HEK293 (cell line): ENCODE results near the gene CASP10.

Experiments used
- CTCF ChIA-PET: fragments of 350-600 bp; formaldehyde crosslinking; extraction: SDS; loops from one replicate; lab custom pipeline; 2021; ENCODE audit warnings: antibody characterized with exemption; lab: Yijun Ruan, JAX
- POLR2A ChIA-PET: fragments of 300-600 bp; formaldehyde crosslinking; extraction: SDS; loops from one replicate; lab custom pipeline; 2020; ENCODE audit warnings: antibody characterized with exemption, inconsistent platforms; lab: Yijun Ruan, JAX
- H3K27ac ChIP-seq: fragments of 200-500 bp; sonication (Bioruptor generic); 2 replicates; pipeline ENCODE4 v1.5.1; 2014; ENCODE audit warnings: low read depth, low read length, control low read depth, inconsistent platforms; ENCODE audit errors: extremely low read depth
- H3K36me3 ChIP-seq, 2 experiments: fragments of 200-500 bp in 1 of 2; sonication (Bioruptor generic) in 1 of 2; 1 replicate in 1 of 2; 2 replicates in 1 of 2; pipeline ENCODE4 v1.5.1; 2014 to 2017; ENCODE audit warnings: inconsistent platforms in 2 of 2, low read length in 2 of 2; ENCODE audit not compliant: control insufficient read depth in 2 of 2, insufficient read depth in 1 of 2
- H3K4me1 ChIP-seq: fragments of 200-500 bp; sonication (Bioruptor generic); 2 replicates; pipeline ENCODE4 v1.5.1; 2014; ENCODE audit warnings: mild to moderate bottlenecking, low read length, inconsistent platforms; ENCODE audit not compliant: control insufficient read depth, insufficient read depth
- H3K4me3 ChIP-seq: 2 replicates; pipeline ENCODE4 v1.5.1; 2011; ENCODE audit warnings: low read depth, mild to moderate bottlenecking, control low read depth, low read length, moderate library complexity
- H3K9me3 ChIP-seq: fragments of 200-500 bp; sonication (Bioruptor generic); 2 replicates; pipeline ENCODE4 v1.5.1; 2014; ENCODE audit warnings: low read depth, low read length, inconsistent platforms; ENCODE audit not compliant: control insufficient read depth, insufficient read depth
- ATF2 ChIP-seq: fragments of 450-650 bp; formaldehyde crosslinking; IDR thresholded peaks from 2 replicates; pipeline ENCODE4 v1.5.1; 2016; ENCODE audit warnings: missing biosample characterization, missing genetic modification characterization, low read depth
- MZF1 ChIP-seq: fragments of 450-650 bp; formaldehyde crosslinking; IDR thresholded peaks from 2 replicates; pipeline ENCODE4 v1.5.1; 2017; ENCODE audit warnings: missing biosample characterization, missing genetic modification characterization, borderline replicate concordance
- RBAK ChIP-seq: fragments of 450-650 bp; formaldehyde crosslinking; IDR thresholded peaks from 2 replicates; pipeline ENCODE4 v1.5.1; 2016; ENCODE audit warnings: missing biosample characterization, missing genetic modification characterization
- YY1 ChIP-seq: fragments of 450-650 bp; formaldehyde crosslinking; IDR thresholded peaks from 2 replicates; pipeline ENCODE4 v1.5.1; 2018; ENCODE audit warnings: missing biosample characterization, missing genetic modification characterization
- ZNF155 ChIP-seq: fragments of 450-650 bp; formaldehyde crosslinking; IDR thresholded peaks from 2 replicates; pipeline ENCODE4 v1.5.1; 2016; ENCODE audit warnings: missing biosample characterization, missing genetic modification characterization
- ZNF350 ChIP-seq: fragments of 450-650 bp; formaldehyde crosslinking; IDR thresholded peaks from 2 replicates; pipeline ENCODE4 v1.5.0; 2017; ENCODE audit warnings: missing biosample characterization, mild to moderate bottlenecking, missing genetic modification characterization
- ZNF391 ChIP-seq: fragments of 450-650 bp; formaldehyde crosslinking; IDR thresholded peaks from 2 replicates; pipeline ENCODE4 v1.5.1; 2016; ENCODE audit warnings: low read depth, missing biosample characterization, missing genetic modification characterization, borderline replicate concordance
- ZNF404 ChIP-seq: fragments of 450-650 bp; formaldehyde crosslinking; IDR thresholded peaks from 2 replicates; pipeline ENCODE4 v1.5.1; 2017; ENCODE audit warnings: missing biosample characterization, missing genetic modification characterization
- ZNF510 ChIP-seq: fragments of 450-650 bp; formaldehyde crosslinking; IDR thresholded peaks from 2 replicates; pipeline ENCODE4 v1.5.1; 2018; ENCODE audit warnings: mild to moderate bottlenecking, missing genetic modification characterization, missing biosample characterization; ENCODE audit not compliant: insufficient replicate concordance
- ZNF544 ChIP-seq: fragments of 450-650 bp; formaldehyde crosslinking; IDR thresholded peaks from 2 replicates; pipeline ENCODE4 v1.5.0; 2017; ENCODE audit warnings: missing biosample characterization, missing genetic modification characterization
- ZNF629 ChIP-seq: fragments of 450-650 bp; formaldehyde crosslinking; IDR thresholded peaks from 2 replicates; pipeline ENCODE4 v1.5.1; 2017; ENCODE audit warnings: missing biosample characterization, missing genetic modification characterization
- ZNF664 ChIP-seq: fragments of 450-650 bp; formaldehyde crosslinking; IDR thresholded peaks from 2 replicates; pipeline ENCODE4 v1.5.1; 2016; ENCODE audit warnings: missing biosample characterization, missing genetic modification characterization
- ZNF707 ChIP-seq: fragments of 450-650 bp; formaldehyde crosslinking; IDR thresholded peaks from 2 replicates; pipeline ENCODE4 v1.5.1; 2016; ENCODE audit warnings: missing biosample characterization, missing genetic modification characterization
- ZNF776 ChIP-seq: fragments of 450-650 bp; formaldehyde crosslinking; IDR thresholded peaks from 2 replicates; pipeline ENCODE4 v1.5.0; 2017; ENCODE audit warnings: missing biosample characterization, missing genetic modification characterization, borderline replicate concordance
- ZXDB ChIP-seq: fragments of 450-650 bp; formaldehyde crosslinking; IDR thresholded peaks from 2 replicates; pipeline ENCODE4 v1.5.1; 2016; ENCODE audit warnings: missing biosample characterization, missing genetic modification characterization
- TF ChIP-seq, protein P1 (sequence below): fragments of 450-650 bp; formaldehyde crosslinking; IDR thresholded peaks from 2 replicates; pipeline ENCODE4 v1.5.1; 2017; ENCODE audit warnings: missing biosample characterization, missing genetic modification characterization
- TF ChIP-seq, protein P2 (sequence below): fragments of 450-650 bp; formaldehyde crosslinking; IDR thresholded peaks from 2 replicates; pipeline ENCODE4 v1.5.1; 2016; ENCODE audit warnings: missing biosample characterization, missing genetic modification characterization
- TF ChIP-seq, protein P3 (sequence below): fragments of 450-650 bp; formaldehyde crosslinking; IDR thresholded peaks from 2 replicates; pipeline ENCODE4 v1.5.1; 2016; ENCODE audit warnings: missing biosample characterization, missing genetic modification characterization

CASP10 gene

GRCh38 chr2:201156640-201157039 lies 26.3 kb upstream of the CASP10 start:
- H3K4me1 ChIP-seq = 0 out of 2 replicates have a peak, but pooled peaks cover 2% of the 10 kb centered on the region
- no peak overlapping the region for H3K4me3 ChIP-seq
- ChIA-PET POLR2A (no interaction called here), CTCF (interaction anchor here (2.4 kb wide), 1 partner anchor 87 kb away, joined by 39 read pairs; the partner anchor contains the start of genes HYCC2 and NDUFB3)
- no peak for TF ChIP-seq RBAK (tag by site-specific recombination)
- no peak for TF ChIP-seq ZNF391 (tag by site-specific recombination)
- TF ChIP-seq ZNF707 = no peak
- no peak for TF ChIP-seq ZNF510
- TF ChIP-seq ZNF155 = no peak
- TF ChIP-seq, all 188 proteins: peak for 0
- H3K27ac ChIP-seq = no peak overlapping the region
- peaks cover 0 to 32% of the 10 kb centered on the region in 2 experiments; a peak in 2 of 3 replicates for H3K36me3 ChIP-seq
- no peaks in the 10 kb centered on the region for H3K9me3 ChIP-seq

DNA sequence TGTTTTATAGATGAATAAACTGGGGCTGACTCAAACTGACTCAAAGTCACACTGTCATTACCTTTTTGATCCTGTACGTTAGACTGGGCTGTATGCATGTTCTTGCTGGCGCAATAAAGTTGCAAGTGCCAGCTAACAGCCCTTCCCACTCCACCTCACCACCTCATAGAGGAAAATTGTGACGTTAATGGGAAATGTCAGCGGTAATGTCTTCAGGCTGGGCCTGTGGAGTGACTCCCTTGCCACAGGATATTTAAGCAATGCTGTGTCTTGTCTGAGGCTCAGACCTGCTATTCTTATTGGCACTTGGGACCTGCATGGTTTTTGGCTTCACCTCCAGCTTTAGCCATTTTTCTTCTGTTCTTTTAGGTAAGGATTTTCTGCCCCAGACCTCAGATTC lies 25.2 kb upstream of the CASP10 start:
- ChIA-PET CTCF (interaction anchor here (0.8 to 2.8 kb wide), 32 partner anchors 9 to 444 kb away, joined by 3 to 39 read pairs (median 4); partner anchors contain the start of genes CASP10, CFLAR, HYCC2 and NDUFB3), POLR2A (interaction anchor here (0.6 to 1.6 kb wide), 8 partner anchors 14 to 268 kb away, joined by 3 to 7 read pairs (median 5); partner anchors contain the start of genes NIF3L1, ORC2 and PPIL3)
- H3K27ac ChIP-seq = no peak overlapping the region
- 0 out of 2 replicates have a peak, but pooled peaks cover 2% of the 10 kb centered on the region for H3K4me1 ChIP-seq
- H3K36me3 ChIP-seq = peaks cover 0 to 34% of the 10 kb centered on the region in 2 experiments; a peak in 2 of 3 replicates
- TF ChIP-seq YY1 (tag by site-specific recombination) = no peak
- TF ChIP-seq, protein P1, sequence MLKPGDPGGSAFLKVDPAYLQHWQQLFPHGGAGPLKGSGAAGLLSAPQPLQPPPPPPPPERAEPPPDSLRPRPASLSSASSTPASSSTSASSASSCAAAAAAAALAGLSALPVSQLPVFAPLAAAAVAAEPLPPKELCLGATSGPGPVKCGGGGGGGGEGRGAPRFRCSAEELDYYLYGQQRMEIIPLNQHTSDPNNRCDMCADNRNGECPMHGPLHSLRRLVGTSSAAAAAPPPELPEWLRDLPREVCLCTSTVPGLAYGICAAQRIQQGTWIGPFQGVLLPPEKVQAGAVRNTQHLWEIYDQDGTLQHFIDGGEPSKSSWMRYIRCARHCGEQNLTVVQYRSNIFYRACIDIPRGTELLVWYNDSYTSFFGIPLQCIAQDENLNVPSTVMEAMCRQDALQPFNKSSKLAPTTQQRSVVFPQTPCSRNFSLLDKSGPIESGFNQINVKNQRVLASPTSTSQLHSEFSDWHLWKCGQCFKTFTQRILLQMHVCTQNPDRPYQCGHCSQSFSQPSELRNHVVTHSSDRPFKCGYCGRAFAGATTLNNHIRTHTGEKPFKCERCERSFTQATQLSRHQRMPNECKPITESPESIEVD = no peak
- TF ChIP-seq ZNF350 (tag by site-specific recombination) = no peak
- TF ChIP-seq ZNF544 (tag by site-specific recombination) = no peak
- TF ChIP-seq ZXDB (tag by site-specific recombination) = no peak
- TF ChIP-seq MZF1 (tag by site-specific recombination) = no peak
- no peak for TF ChIP-seq ATF2 (tag by site-specific recombination)
- no peak for TF ChIP-seq ZNF404 (tag by site-specific recombination)
- TF ChIP-seq, protein P2, sequence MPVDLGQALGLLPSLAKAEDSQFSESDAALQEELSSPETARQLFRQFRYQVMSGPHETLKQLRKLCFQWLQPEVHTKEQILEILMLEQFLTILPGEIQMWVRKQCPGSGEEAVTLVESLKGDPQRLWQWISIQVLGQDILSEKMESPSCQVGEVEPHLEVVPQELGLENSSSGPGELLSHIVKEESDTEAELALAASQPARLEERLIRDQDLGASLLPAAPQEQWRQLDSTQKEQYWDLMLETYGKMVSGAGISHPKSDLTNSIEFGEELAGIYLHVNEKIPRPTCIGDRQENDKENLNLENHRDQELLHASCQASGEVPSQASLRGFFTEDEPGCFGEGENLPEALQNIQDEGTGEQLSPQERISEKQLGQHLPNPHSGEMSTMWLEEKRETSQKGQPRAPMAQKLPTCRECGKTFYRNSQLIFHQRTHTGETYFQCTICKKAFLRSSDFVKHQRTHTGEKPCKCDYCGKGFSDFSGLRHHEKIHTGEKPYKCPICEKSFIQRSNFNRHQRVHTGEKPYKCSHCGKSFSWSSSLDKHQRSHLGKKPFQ (tag by site-specific recombination) = no peak
- TF ChIP-seq, protein P3, sequence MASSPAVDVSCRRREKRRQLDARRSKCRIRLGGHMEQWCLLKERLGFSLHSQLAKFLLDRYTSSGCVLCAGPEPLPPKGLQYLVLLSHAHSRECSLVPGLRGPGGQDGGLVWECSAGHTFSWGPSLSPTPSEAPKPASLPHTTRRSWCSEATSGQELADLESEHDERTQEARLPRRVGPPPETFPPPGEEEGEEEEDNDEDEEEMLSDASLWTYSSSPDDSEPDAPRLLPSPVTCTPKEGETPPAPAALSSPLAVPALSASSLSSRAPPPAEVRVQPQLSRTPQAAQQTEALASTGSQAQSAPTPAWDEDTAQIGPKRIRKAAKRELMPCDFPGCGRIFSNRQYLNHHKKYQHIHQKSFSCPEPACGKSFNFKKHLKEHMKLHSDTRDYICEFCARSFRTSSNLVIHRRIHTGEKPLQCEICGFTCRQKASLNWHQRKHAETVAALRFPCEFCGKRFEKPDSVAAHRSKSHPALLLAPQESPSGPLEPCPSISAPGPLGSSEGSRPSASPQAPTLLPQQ (tag by site-specific recombination) = no peak
- TF ChIP-seq ZNF629 (tag by site-specific recombination) = no peak
- no peak for TF ChIP-seq ZNF776 (tag by site-specific recombination)
- no peak for TF ChIP-seq ZNF664 (tag by site-specific recombination)
- TF ChIP-seq, all 188 proteins: peak for 0
- H3K9me3 ChIP-seq = no peaks in the 10 kb centered on the region
- no peak overlapping the region for H3K4me3 ChIP-seq
